PC-3 (cell line): ENCODE data around the gene TTBK1. TPM values are rescaled to one million over a fixed set of nuclear protein-coding genes. Genes with fewer than 3 reads are reported as not detected.

Source experiments
- ATAC-seq: fragments of 200-7000 bp; cut with Tn5 transposase; 2 replicates; pipeline ENCODE4 v1.9.1; 2020; ENCODE audit warnings: mild to moderate bottlenecking, moderate library complexity
- BruUV-seq: library from RNA; stranded (reverse); fragments of 400-500 nt; replicated peaks from 2 replicates; lab custom pipeline; 2021; lab: Mats Ljungman, UMichigan
- CTCF ChIA-PET: fragments of 300-600 bp; sonication (Branson Sonifier 250); formaldehyde crosslinking; loops from one replicate; lab custom pipeline; 2022; ENCODE audit warnings: antibody characterized with exemption; lab: Charles Lee
- POLR2A ChIA-PET: fragments of 300-600 bp; sonication (Branson Sonifier 250); formaldehyde crosslinking; loops from one replicate; lab custom pipeline; 2022; ENCODE audit warnings: antibody characterized with exemption; ENCODE audit not compliant: unreplicated experiment; lab: Charles Lee
- DNase-seq: peaks from one replicate; pipeline ENCODE4 v3.0.0-alpha.2; 2015
- H2AFZ ChIP-seq: fragments of 300-600 bp; sonication (generic); 2 replicates; pipeline ENCODE4 v1.6.0; 2016; ENCODE audit warnings: antibody characterized with exemption, low read length
- H3F3A ChIP-seq: fragments of 300-600 bp; sonication (generic); one replicate; pipeline ENCODE4 v1.6.0; 2017; ENCODE audit warnings: antibody characterized with exemption, low read length, control low read depth, mild to moderate bottlenecking; ENCODE audit not compliant: unreplicated experiment
- H3K27ac ChIP-seq: fragments of 300-600 bp; sonication (generic); 2 replicates; pipeline ENCODE4 v1.5.1; 2016; ENCODE audit warnings: mild to moderate bottlenecking, low read length
- H3K27me3 ChIP-seq: fragments of 300-600 bp; sonication (generic); 2 replicates; pipeline ENCODE4 v1.6.1; 2016; ENCODE audit warnings: low read length, mixed read lengths
- H3K36me3 ChIP-seq: fragments of 300-600 bp; sonication (generic); 2 replicates; pipeline ENCODE4 v1.6.1; 2016; ENCODE audit warnings: low read depth, mixed run types, low read length, mixed read lengths
- H3K4me1 ChIP-seq: fragments of 300-600 bp; sonication (generic); 2 replicates; pipeline ENCODE4 v1.5.1; 2016; ENCODE audit warnings: low read length; ENCODE audit not compliant: insufficient read depth
- H3K4me2 ChIP-seq: fragments of 300-600 bp; sonication (generic); 2 replicates; pipeline ENCODE4 v1.6.0; 2016; ENCODE audit warnings: low read length
- H3K4me3 ChIP-seq: fragments of 300-600 bp; sonication (generic); 2 replicates; pipeline ENCODE4 v1.5.1; 2016; ENCODE audit warnings: mild to moderate bottlenecking, low read length, mixed read lengths
- H3K79me2 ChIP-seq: fragments of 300-600 bp; sonication (generic); 2 replicates; pipeline ENCODE4 v1.6.1; 2017; ENCODE audit warnings: low read length, mixed read lengths
- H3K9ac ChIP-seq: fragments of 300-600 bp; sonication (generic); 2 replicates; pipeline ENCODE4 v1.6.0; 2016; ENCODE audit warnings: mild to moderate bottlenecking, low read length
- H3K9me2 ChIP-seq: fragments of 300-600 bp; sonication (generic); replicated peaks from 2 replicates; pipeline ENCODE4 v1.6.1; 2016; ENCODE audit warnings: mixed run types, low read length, mixed read lengths
- H3K9me3 ChIP-seq: fragments of 300-600 bp; sonication (generic); 2 replicates; pipeline ENCODE4 v1.6.1; 2016; ENCODE audit warnings: low read length, mixed read lengths
- H4K20me1 ChIP-seq: fragments of 300-600 bp; sonication (generic); 2 replicates; pipeline ENCODE4 v1.6.1; 2016; ENCODE audit warnings: low read length, mixed read lengths
- CTCF ChIP-seq: fragments of 300-600 bp; sonication (generic); conservative IDR thresholded peaks from 2 replicates; pipeline ENCODE4 v1.5.1; 2017; ENCODE audit warnings: antibody characterized with exemption, low read depth, mild to moderate bottlenecking, low read length
- EZH2 ChIP-seq: fragments of 300-600 bp; sonication (generic); IDR thresholded peaks from one replicate; pipeline ENCODE4 v1.6.1; 2017; ENCODE audit warnings: antibody characterized with exemption, mild to moderate bottlenecking, low read length; ENCODE audit not compliant: unreplicated experiment
- EZH2phosphoT487 ChIP-seq: fragments of 300-600 bp; sonication (generic); IDR thresholded peaks from 2 replicates; pipeline ENCODE4 v1.6.1; 2018; ENCODE audit warnings: mild to moderate bottlenecking, antibody characterized with exemption, low read length, borderline replicate concordance
- intact Hi-C: fragments of 100-400 bp; cut with micrococcal nuclease; formaldehyde crosslinking; loops from 2 replicates; pipeline ENCODE4 v1.9.0; 2023
- total RNA-seq: library from RNA; depleted of rRNA; stranded (reverse); fragments of >200 nt; gene quantifications from 2 replicates; pipeline ENCODE4 v1.2.3, GENCODE V29; 2014

The TTBK1 gene
- total RNA-seq, 1 experiment from 2014 or later: not detected

GRCh38 chr6:43254138-43254817, 11.0 kb downstream of the TTBK1 start:
- H3F3A ChIP-seq: no peaks in the 10 kb centered on the region
- no peaks in the 10 kb centered on the region for H3K9me3 ChIP-seq
- intact Hi-C loops: no loop called here
- no peaks in the 10 kb centered on the region for H3K79me2 ChIP-seq
- ChIA-PET CTCF (no interaction called here), POLR2A (no interaction called here)
- no peaks in the 10 kb centered on the region for H4K20me1 ChIP-seq
- TF ChIP-seq EZH2 (no peak), CTCF (no peak), EZH2phosphoT487 (no peak)
- no peaks in the 10 kb centered on the region for H3K9me2 ChIP-seq
- H3K27me3 ChIP-seq: no peaks in the 10 kb centered on the region
- no peak for DNase-seq
- no peak overlapping the region for H3K4me2 ChIP-seq
- no peak overlapping the region for H3K9ac ChIP-seq
- H3K4me1 ChIP-seq: no peaks in the 10 kb centered on the region
- no peak overlapping the region for H3K27ac ChIP-seq
- no peaks in the 10 kb centered on the region for H3K36me3 ChIP-seq
- H3K4me3 ChIP-seq: no peak overlapping the region
- ATAC-seq: no peak
- BruUV-seq: no TSS peak
- H2AFZ ChIP-seq: no peak overlapping the region

GRCh38 chr6:43254846-43255245, 11.6 kb downstream of the TTBK1 start:
- no peaks in the 10 kb centered on the region for H3K36me3 ChIP-seq
- intact Hi-C loops: no loop called here
- DNase-seq: no peak
- H3K9me3 ChIP-seq: no peaks in the 10 kb centered on the region
- no peak for ATAC-seq
- no peak overlapping the region for H3K4me2 ChIP-seq
- no peaks in the 10 kb centered on the region for H3K27me3 ChIP-seq
- H3K27ac ChIP-seq: no peak overlapping the region
- ChIA-PET POLR2A (no interaction called here), CTCF (no interaction called here)
- BruUV-seq: no TSS peak
- H3K4me3 ChIP-seq: no peak overlapping the region
- H3F3A ChIP-seq: no peaks in the 10 kb centered on the region
- no peaks in the 10 kb centered on the region for H3K79me2 ChIP-seq
- TF ChIP-seq EZH2: no peak
- TF ChIP-seq EZH2phosphoT487: no peak
- no peak for TF ChIP-seq CTCF
- no peaks in the 10 kb centered on the region for H3K9me2 ChIP-seq
- H2AFZ ChIP-seq: no peak overlapping the region
- H3K9ac ChIP-seq: no peak overlapping the region
- H4K20me1 ChIP-seq: no peaks in the 10 kb centered on the region
- H3K4me1 ChIP-seq: no peaks in the 10 kb centered on the region

GRCh38 chr6:43255408-43256054, 12.2 kb downstream of the TTBK1 start:
- H3K4me2 ChIP-seq: no peak overlapping the region
- intact Hi-C loops: no loop called here
- no peaks in the 10 kb centered on the region for H3K9me3 ChIP-seq
- BruUV-seq: no TSS peak
- H3K27me3 ChIP-seq: no peaks in the 10 kb centered on the region
- no peaks in the 10 kb centered on the region for H3K9me2 ChIP-seq
- no peak for DNase-seq
- TF ChIP-seq EZH2 (no peak), CTCF (no peak), EZH2phosphoT487 (no peak)
- no peaks in the 10 kb centered on the region for H4K20me1 ChIP-seq
- no peaks in the 10 kb centered on the region for H3K79me2 ChIP-seq
- no peak overlapping the region for H3K4me3 ChIP-seq
- H3K9ac ChIP-seq: no peak overlapping the region
- H3K4me1 ChIP-seq: no peaks in the 10 kb centered on the region
- H3K27ac ChIP-seq: no peak overlapping the region
- H2AFZ ChIP-seq: no peak overlapping the region
- H3F3A ChIP-seq: no peaks in the 10 kb centered on the region
- no peak for ATAC-seq
- ChIA-PET POLR2A (no interaction called here), CTCF (no interaction called here)
- H3K36me3 ChIP-seq: no peaks in the 10 kb centered on the region
